ENCODE measurements around the gene NAAA. TPM values are rescaled to one million over a fixed set of nuclear protein-coding genes. Genes with fewer than 3 reads are reported as not detected.
"Not testable (repeated sequence)": the region's sequence is repeated elsewhere in the genome, so short reads cannot be mapped to it uniquely, and the experiment has no call there.

NAAA gene
- total RNA-seq, 1 experiment from 2014 or later, result 48.6 TPM

- no peak overlapping the region for H3K27ac ChIP-seq (ENCODE audit: low read length)
- H2AFZ ChIP-seq (ENCODE audit: low read length), result no peak overlapping the region
- intact Hi-C loops (cut with micrococcal nuclease), result no loop called here
- H3K9me2 ChIP-seq (replicated peaks; ENCODE audit: low read length), result no peaks in the 10 kb centered on the region
- H3K9ac ChIP-seq (ENCODE audit: low read length), result no peak overlapping the region
- no peaks in the 10 kb centered on the region for H3K27me3 ChIP-seq (ENCODE audit: low read length)
- TF ChIP-seq, protein P1, sequence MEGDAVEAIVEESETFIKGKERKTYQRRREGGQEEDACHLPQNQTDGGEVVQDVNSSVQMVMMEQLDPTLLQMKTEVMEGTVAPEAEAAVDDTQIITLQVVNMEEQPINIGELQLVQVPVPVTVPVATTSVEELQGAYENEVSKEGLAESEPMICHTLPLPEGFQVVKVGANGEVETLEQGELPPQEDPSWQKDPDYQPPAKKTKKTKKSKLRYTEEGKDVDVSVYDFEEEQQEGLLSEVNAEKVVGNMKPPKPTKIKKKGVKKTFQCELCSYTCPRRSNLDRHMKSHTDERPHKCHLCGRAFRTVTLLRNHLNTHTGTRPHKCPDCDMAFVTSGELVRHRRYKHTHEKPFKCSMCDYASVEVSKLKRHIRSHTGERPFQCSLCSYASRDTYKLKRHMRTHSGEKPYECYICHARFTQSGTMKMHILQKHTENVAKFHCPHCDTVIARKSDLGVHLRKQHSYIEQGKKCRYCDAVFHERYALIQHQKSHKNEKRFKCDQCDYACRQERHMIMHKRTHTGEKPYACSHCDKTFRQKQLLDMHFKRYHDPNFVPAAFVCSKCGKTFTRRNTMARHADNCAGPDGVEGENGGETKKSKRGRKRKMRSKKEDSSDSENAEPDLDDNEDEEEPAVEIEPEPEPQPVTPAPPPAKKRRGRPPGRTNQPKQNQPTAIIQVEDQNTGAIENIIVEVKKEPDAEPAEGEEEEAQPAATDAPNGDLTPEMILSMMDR (conservative IDR thresholded peaks at IDR 0.05; ENCODE audit: low read depth, low read length), result no peak
- no peak for TF ChIP-seq EZH2phosphoT487 (IDR thresholded peaks at IDR 0.05; ENCODE audit: borderline replicate concordance, low read length)
- no peak for DNase-seq
- BruUV-seq (replicated peaks), result no TSS peak
- H3F3A ChIP-seq (ENCODE audit: low read length, unreplicated experiment), result no peaks in the 10 kb centered on the region
- no peaks in the 10 kb centered on the region for H3K79me2 ChIP-seq (ENCODE audit: low read length)
- ATAC-seq, result no peak
- ChIA-PET CTCF (no interaction called here), POLR2A (ENCODE audit: unreplicated experiment) (no interaction called here)
- no peak overlapping the region for H3K4me2 ChIP-seq (ENCODE audit: low read length)
- H4K20me1 ChIP-seq (ENCODE audit: low read length), result no peaks in the 10 kb centered on the region
- no peaks in the 10 kb centered on the region for H3K4me1 ChIP-seq (ENCODE audit: insufficient read depth, low read length)
- H3K9me3 ChIP-seq (ENCODE audit: low read length), result no peaks in the 10 kb centered on the region
- H3K36me3 ChIP-seq (ENCODE audit: low read depth, low read length), result peaks cover 57% of the 10 kb centered on the region
- H3K4me3 ChIP-seq (ENCODE audit: low read length), result no peak overlapping the region
These were observed 33.0 kb upstream of the NAAA start for GRCh38 chr4:75973766-75974165.

GRCh38 chr4:75968084-75968483 lies 27.3 kb upstream of the NAAA start:
- H3K9ac ChIP-seq (ENCODE audit: low read length), result no peak overlapping the region
- H3K4me1 ChIP-seq (ENCODE audit: insufficient read depth, low read length), result no peaks in the 10 kb centered on the region
- no peak overlapping the region for H3K4me2 ChIP-seq (ENCODE audit: low read length)
- intact Hi-C loops (cut with micrococcal nuclease), result no loop called here
- H3K9me3 ChIP-seq (ENCODE audit: low read length), result no peaks in the 10 kb centered on the region
- H2AFZ ChIP-seq (ENCODE audit: low read length), result no peak overlapping the region
- H3K27me3 ChIP-seq (ENCODE audit: low read length), result no peaks in the 10 kb centered on the region
- no peak overlapping the region for H3K4me3 ChIP-seq (ENCODE audit: low read length)
- ATAC-seq (no peak), DNase-seq (no peak)
- no peak overlapping the region for H3K27ac ChIP-seq (ENCODE audit: low read length)
- H4K20me1 ChIP-seq (ENCODE audit: low read length), result no peaks in the 10 kb centered on the region
- no peaks in the 10 kb centered on the region for H3K9me2 ChIP-seq (replicated peaks; ENCODE audit: low read length)
- POLR2A ChIA-PET (ENCODE audit: unreplicated experiment), result no interaction called here
- no TSS peak for BruUV-seq (replicated peaks)
- H3K79me2 ChIP-seq (ENCODE audit: low read length), result no peaks in the 10 kb centered on the region
- CTCF ChIA-PET, result no interaction called here
- TF ChIP-seq, protein P1 (conservative IDR thresholded peaks at IDR 0.05; ENCODE audit: low read depth, low read length), result no peak
- TF ChIP-seq EZH2phosphoT487 (IDR thresholded peaks at IDR 0.05; ENCODE audit: borderline replicate concordance, low read length), result no peak
- no peak for TF ChIP-seq EZH2 (IDR thresholded peaks at IDR 0.05; ENCODE audit: low read length, unreplicated experiment)
- H3F3A ChIP-seq (ENCODE audit: low read length, unreplicated experiment), result no peaks in the 10 kb centered on the region
- peaks cover 72% of the 10 kb centered on the region for H3K36me3 ChIP-seq (ENCODE audit: low read depth, low read length)

DNA sequence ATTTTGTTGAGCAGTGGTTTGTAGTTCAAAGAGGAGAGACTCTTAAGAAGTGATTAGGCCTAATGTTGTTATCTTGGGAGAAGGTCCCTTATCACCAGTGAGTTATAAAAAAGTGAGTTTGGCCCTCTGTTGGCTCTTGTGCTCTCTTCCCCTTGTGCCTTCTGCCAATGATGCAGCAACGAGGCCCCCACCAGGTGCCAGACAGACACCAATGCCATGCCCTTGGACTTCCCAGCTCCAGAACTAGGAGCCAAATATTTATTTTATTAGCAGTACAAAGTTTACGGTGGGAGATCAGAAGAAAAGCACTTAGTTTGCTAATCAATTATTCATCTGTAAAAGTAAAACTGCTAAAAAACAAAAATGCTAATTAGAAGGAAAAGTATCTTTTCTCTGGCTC lies 22.7 kb upstream of the NAAA start:
- no peaks in the 10 kb centered on the region for H3K9me2 ChIP-seq (replicated peaks; ENCODE audit: low read length)
- DNase-seq (no peak), ATAC-seq (no peak)
- H3K27me3 ChIP-seq (ENCODE audit: low read length), result no peaks in the 10 kb centered on the region
- peaks cover 59% of the 10 kb centered on the region for H3K36me3 ChIP-seq (ENCODE audit: low read depth, low read length)
- TF ChIP-seq EZH2phosphoT487 (IDR thresholded peaks at IDR 0.05; ENCODE audit: borderline replicate concordance, low read length) (no peak), EZH2 (IDR thresholded peaks at IDR 0.05; ENCODE audit: low read length, unreplicated experiment) (no peak)
- TF ChIP-seq, protein P1 (conservative IDR thresholded peaks at IDR 0.05; ENCODE audit: low read depth, low read length), result no peak
- H2AFZ ChIP-seq (ENCODE audit: low read length), result no peak overlapping the region
- no peak overlapping the region for H3K4me2 ChIP-seq (ENCODE audit: low read length)
- intact Hi-C loops (cut with micrococcal nuclease), result no loop called here
- H3K79me2 ChIP-seq (ENCODE audit: low read length), result no peaks in the 10 kb centered on the region
- ChIA-PET POLR2A (ENCODE audit: unreplicated experiment) (no interaction called here), CTCF (no interaction called here)
- no peak overlapping the region for H3K4me3 ChIP-seq (ENCODE audit: low read length)
- no peaks in the 10 kb centered on the region for H3K4me1 ChIP-seq (ENCODE audit: insufficient read depth, low read length)
- no peaks in the 10 kb centered on the region for H4K20me1 ChIP-seq (ENCODE audit: low read length)
- H3K9ac ChIP-seq (ENCODE audit: low read length), result no peak overlapping the region
- H3K27ac ChIP-seq (ENCODE audit: low read length), result no peak overlapping the region
- BruUV-seq (replicated peaks), result no TSS peak
- H3F3A ChIP-seq (ENCODE audit: low read length, unreplicated experiment), result no peaks in the 10 kb centered on the region
- no peaks in the 10 kb centered on the region for H3K9me3 ChIP-seq (ENCODE audit: low read length)

- intact Hi-C loops (cut with micrococcal nuclease); H3K9me2 ChIP-seq (replicated peaks; ENCODE audit: low read length); H4K20me1 ChIP-seq (ENCODE audit: low read length); H3K9me3 ChIP-seq (ENCODE audit: low read length); DNase-seq; BruUV-seq (replicated peaks); H3K4me1 ChIP-seq (ENCODE audit: insufficient read depth, low read length); H3K27me3 ChIP-seq (ENCODE audit: low read length); H3K4me2 ChIP-seq (ENCODE audit: low read length); POLR2A ChIA-PET (ENCODE audit: unreplicated experiment); H3K9ac ChIP-seq (ENCODE audit: low read length); H2AFZ ChIP-seq (ENCODE audit: low read length); H3K4me3 ChIP-seq (ENCODE audit: low read length); H3F3A ChIP-seq (ENCODE audit: low read length, unreplicated experiment); H3K79me2 ChIP-seq (ENCODE audit: low read length); H3K27ac ChIP-seq (ENCODE audit: low read length); ATAC-seq; CTCF ChIA-PET: not testable (repeated sequence)
- H3K36me3 ChIP-seq (ENCODE audit: low read depth, low read length), result peaks cover 56% of the 10 kb centered on the region
These were observed 21.3 kb upstream of the NAAA start for GRCh38 chr4:75962072-75962471.

DNA sequence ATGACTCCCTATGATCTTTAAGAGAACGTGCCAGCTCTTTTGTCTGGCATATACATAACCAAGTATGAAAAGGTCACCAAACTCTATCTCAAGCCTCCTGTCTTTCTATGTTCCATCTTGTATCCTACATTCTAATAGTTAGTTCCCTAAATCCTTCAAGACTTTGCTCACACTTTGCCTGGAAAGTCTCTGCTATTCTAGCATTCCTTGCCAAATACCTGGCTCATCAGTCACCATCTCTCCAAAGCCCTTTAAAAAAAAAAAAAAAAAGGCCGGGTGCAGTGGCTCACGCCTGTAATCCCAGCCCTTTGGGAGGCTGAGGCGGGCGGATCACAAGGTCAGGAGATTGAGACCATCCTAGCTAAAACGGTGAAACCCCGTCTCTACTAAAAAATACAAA lies 17.7 kb upstream of the NAAA start:
- H3K79me2 ChIP-seq (ENCODE audit: low read length); H3K27ac ChIP-seq (ENCODE audit: low read length); H2AFZ ChIP-seq (ENCODE audit: low read length); H3K27me3 ChIP-seq (ENCODE audit: low read length); H3K9ac ChIP-seq (ENCODE audit: low read length); H3K4me3 ChIP-seq (ENCODE audit: low read length); H3K9me3 ChIP-seq (ENCODE audit: low read length); H3K4me1 ChIP-seq (ENCODE audit: insufficient read depth, low read length); H4K20me1 ChIP-seq (ENCODE audit: low read length); intact Hi-C loops (cut with micrococcal nuclease); CTCF ChIA-PET; H3K4me2 ChIP-seq (ENCODE audit: low read length); H3K9me2 ChIP-seq (replicated peaks; ENCODE audit: low read length); ATAC-seq; H3F3A ChIP-seq (ENCODE audit: low read length, unreplicated experiment); DNase-seq; BruUV-seq (replicated peaks); POLR2A ChIA-PET (ENCODE audit: unreplicated experiment): not testable (repeated sequence)
- H3K36me3 ChIP-seq (ENCODE audit: low read depth, low read length), result peaks cover 28% of the 10 kb centered on the region
